ENCODE data around the gene OSTM1. TPM values are rescaled to one million over a fixed set of nuclear protein-coding genes. Genes with fewer than 3 reads are reported as not detected.

The OSTM1 gene
- polyA plus RNA-seq, 1 donor from 2014 or later, result 54.7 TPM

GRCh38 chr6:108008363-108008762 lies 66.2 kb downstream of the OSTM1 start:
- H3K9ac ChIP-seq (ENCODE audit: low read length), result no peak overlapping the region
- no peak overlapping the region for H3K4me2 ChIP-seq (ENCODE audit: low read length)
- no peaks in the 10 kb centered on the region for H3K79me2 ChIP-seq (replicated peaks; ENCODE audit: insufficient read depth, low read length)
- no peaks in the 10 kb centered on the region for H3F3A ChIP-seq (ENCODE audit: insufficient read depth, low read length, poor library complexity, severe bottlenecking)
- H3K9me2 ChIP-seq (ENCODE audit: insufficient read depth, low read length), result no peaks in the 10 kb centered on the region
- no peaks in the 10 kb centered on the region for H3K36me3 ChIP-seq (ENCODE audit: insufficient read depth, low read length)
- H4K20me1 ChIP-seq (ENCODE audit: insufficient read depth), result no peaks in the 10 kb centered on the region
- no peak overlapping the region for H3K4me3 ChIP-seq (ENCODE audit: low read length)
- no peaks in the 10 kb centered on the region for H3K27me3 ChIP-seq (ENCODE audit: insufficient read depth, low read depth, low read length)
- peaks cover 15% of the 10 kb centered on the region for H3K9me3 ChIP-seq (ENCODE audit: low read length)
- no peak overlapping the region for H2AFZ ChIP-seq (ENCODE audit: low read depth, low read length)
- TF ChIP-seq POLR2AphosphoS5 (IDR thresholded peaks at IDR 0.05), result no peak
- no peak for TF ChIP-seq TAF1 (IDR thresholded peaks at IDR 0.05; ENCODE audit: low read depth)
- TF ChIP-seq SMC3 (conservative IDR thresholded peaks at IDR 0.05; ENCODE audit: poor library complexity), result no peak
- TF ChIP-seq EP300 (conservative IDR thresholded peaks at IDR 0.05; ENCODE audit: poor library complexity, severe bottlenecking), result no peak
- no peak for TF ChIP-seq RAD21 (conservative IDR thresholded peaks at IDR 0.05)
- TF ChIP-seq CTCF (IDR thresholded peaks at IDR 0.05; ENCODE audit: poor library complexity, severe bottlenecking), result no peak
- TF ChIP-seq REST (IDR thresholded peaks at IDR 0.05; ENCODE audit: borderline replicate concordance), result no peak
- no peak for TF ChIP-seq EZH2 (IDR thresholded peaks at IDR 0.05; ENCODE audit: borderline replicate concordance, insufficient read depth, low read length, poor library complexity, severe bottlenecking)
- TF ChIP-seq MXI1 (conservative IDR thresholded peaks at IDR 0.05; ENCODE audit: poor library complexity, severe bottlenecking), result no peak
- no peak overlapping the region for H3K27ac ChIP-seq (ENCODE audit: low read length)

- H3K4me2 ChIP-seq (ENCODE audit: low read length), result no peak overlapping the region
- no peak overlapping the region for H2AFZ ChIP-seq (ENCODE audit: low read depth, low read length)
- no peaks in the 10 kb centered on the region for H4K20me1 ChIP-seq (ENCODE audit: insufficient read depth)
- TF ChIP-seq EP300 (conservative IDR thresholded peaks at IDR 0.05; ENCODE audit: poor library complexity, severe bottlenecking) (no peak), CTCF (IDR thresholded peaks at IDR 0.05; ENCODE audit: poor library complexity, severe bottlenecking) (no peak), SMC3 (conservative IDR thresholded peaks at IDR 0.05; ENCODE audit: poor library complexity) (no peak), POLR2AphosphoS5 (IDR thresholded peaks at IDR 0.05) (no peak), MXI1 (conservative IDR thresholded peaks at IDR 0.05; ENCODE audit: poor library complexity, severe bottlenecking) (no peak), RAD21 (conservative IDR thresholded peaks at IDR 0.05) (no peak), TAF1 (IDR thresholded peaks at IDR 0.05; ENCODE audit: low read depth) (no peak)
- no peaks in the 10 kb centered on the region for H3K36me3 ChIP-seq (ENCODE audit: insufficient read depth, low read length)
- no peaks in the 10 kb centered on the region for H3F3A ChIP-seq (ENCODE audit: insufficient read depth, low read length, poor library complexity, severe bottlenecking)
- no peak overlapping the region for H3K4me3 ChIP-seq (ENCODE audit: low read length)
- no peaks in the 10 kb centered on the region for H3K9me2 ChIP-seq (ENCODE audit: insufficient read depth, low read length)
- H3K27me3 ChIP-seq (ENCODE audit: insufficient read depth, low read depth, low read length), result no peaks in the 10 kb centered on the region
- H3K9ac ChIP-seq (ENCODE audit: low read length), result no peak overlapping the region
- peaks cover 12% of the 10 kb centered on the region for H3K9me3 ChIP-seq (ENCODE audit: low read length)
- H3K79me2 ChIP-seq (replicated peaks; ENCODE audit: insufficient read depth, low read length), result no peaks in the 10 kb centered on the region
- no peak overlapping the region for H3K27ac ChIP-seq (ENCODE audit: low read length)
Measured at GRCh38 chr6:108005961-108006360, 68.6 kb downstream of the OSTM1 start.

All from neural cell (in vitro differentiated cells).